Endothelial cell of umbilical vein (primary cell): Measurements from ENCODE around the gene TTC9.

Source experiments
- EZH2 ChIP-seq: IDR thresholded peaks from 2 replicates; pipeline ENCODE4 v1.6.1; 2012; ENCODE audit warnings: borderline replicate concordance, low read depth, mild to moderate bottlenecking, moderate library complexity, low read length, inconsistent platforms; ENCODE audit not compliant: severe bottlenecking
- FOS ChIP-seq: IDR thresholded peaks from 2 replicates; pipeline ENCODE4 v1.6.1; 2011; ENCODE audit warnings: mild to moderate bottlenecking, low read length, moderate library complexity, borderline replicate concordance; ENCODE audit not compliant: insufficient read depth
- TF ChIP-seq, protein P1 (sequence below), 2 donors: IDR thresholded peaks; 1 replicate in 1 of 2; 2 replicates in 1 of 2; pipeline ENCODE4 v1.5.1; 2011; ENCODE audit warnings: low read length in 2 of 2, mild to moderate bottlenecking in 2 of 2, moderate library complexity in 2 of 2, control low read depth in 1 of 2, inconsistent platforms in 1 of 2, low read depth in 1 of 2; ENCODE audit not compliant: insufficient read depth in 1 of 2; ENCODE audit errors: extremely low read depth in 1 of 2

DNA sequence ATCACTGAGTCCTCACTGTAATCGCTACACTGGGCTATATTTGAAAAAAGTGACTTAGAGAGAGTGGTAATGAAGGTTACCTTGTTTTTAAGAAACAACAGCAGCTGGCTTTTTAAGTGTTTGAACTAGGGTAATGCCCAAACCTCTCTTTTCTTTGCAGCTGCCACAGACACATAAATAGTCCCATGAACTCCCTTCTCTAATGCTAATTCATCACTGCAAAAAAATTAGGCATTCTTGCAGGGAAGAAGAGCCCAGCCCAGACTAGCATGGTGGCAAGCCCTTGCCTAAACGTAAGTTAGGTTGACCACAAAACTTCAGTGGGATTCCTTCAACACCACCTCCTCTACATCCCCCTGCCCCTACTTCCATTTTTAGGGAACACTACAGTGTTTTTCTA, 23.4 kb upstream of the TTC9 start:
- TF ChIP-seq, protein P1, sequence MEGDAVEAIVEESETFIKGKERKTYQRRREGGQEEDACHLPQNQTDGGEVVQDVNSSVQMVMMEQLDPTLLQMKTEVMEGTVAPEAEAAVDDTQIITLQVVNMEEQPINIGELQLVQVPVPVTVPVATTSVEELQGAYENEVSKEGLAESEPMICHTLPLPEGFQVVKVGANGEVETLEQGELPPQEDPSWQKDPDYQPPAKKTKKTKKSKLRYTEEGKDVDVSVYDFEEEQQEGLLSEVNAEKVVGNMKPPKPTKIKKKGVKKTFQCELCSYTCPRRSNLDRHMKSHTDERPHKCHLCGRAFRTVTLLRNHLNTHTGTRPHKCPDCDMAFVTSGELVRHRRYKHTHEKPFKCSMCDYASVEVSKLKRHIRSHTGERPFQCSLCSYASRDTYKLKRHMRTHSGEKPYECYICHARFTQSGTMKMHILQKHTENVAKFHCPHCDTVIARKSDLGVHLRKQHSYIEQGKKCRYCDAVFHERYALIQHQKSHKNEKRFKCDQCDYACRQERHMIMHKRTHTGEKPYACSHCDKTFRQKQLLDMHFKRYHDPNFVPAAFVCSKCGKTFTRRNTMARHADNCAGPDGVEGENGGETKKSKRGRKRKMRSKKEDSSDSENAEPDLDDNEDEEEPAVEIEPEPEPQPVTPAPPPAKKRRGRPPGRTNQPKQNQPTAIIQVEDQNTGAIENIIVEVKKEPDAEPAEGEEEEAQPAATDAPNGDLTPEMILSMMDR (IDR thresholded peaks at IDR 0.05; ENCODE audit: extremely low read depth in 1 of 2, insufficient read depth in 1 of 2, low read depth in 1 of 2, low read length in 2 of 2) = no peak
- TF ChIP-seq EZH2 (no peak), FOS (no peak)
